HG03280 (cell line): ENCODE measurements around the gene ATP2A2.

Experiments used
- ATAC-seq: cut with Tn5 transposase; IDR thresholded peaks from one replicate; pipeline ENCODE4 v1.9.1; 2021; ENCODE audit warnings: mild to moderate bottlenecking, moderate library complexity; ENCODE audit not compliant: unreplicated experiment

Gene ATP2A2

DNA sequence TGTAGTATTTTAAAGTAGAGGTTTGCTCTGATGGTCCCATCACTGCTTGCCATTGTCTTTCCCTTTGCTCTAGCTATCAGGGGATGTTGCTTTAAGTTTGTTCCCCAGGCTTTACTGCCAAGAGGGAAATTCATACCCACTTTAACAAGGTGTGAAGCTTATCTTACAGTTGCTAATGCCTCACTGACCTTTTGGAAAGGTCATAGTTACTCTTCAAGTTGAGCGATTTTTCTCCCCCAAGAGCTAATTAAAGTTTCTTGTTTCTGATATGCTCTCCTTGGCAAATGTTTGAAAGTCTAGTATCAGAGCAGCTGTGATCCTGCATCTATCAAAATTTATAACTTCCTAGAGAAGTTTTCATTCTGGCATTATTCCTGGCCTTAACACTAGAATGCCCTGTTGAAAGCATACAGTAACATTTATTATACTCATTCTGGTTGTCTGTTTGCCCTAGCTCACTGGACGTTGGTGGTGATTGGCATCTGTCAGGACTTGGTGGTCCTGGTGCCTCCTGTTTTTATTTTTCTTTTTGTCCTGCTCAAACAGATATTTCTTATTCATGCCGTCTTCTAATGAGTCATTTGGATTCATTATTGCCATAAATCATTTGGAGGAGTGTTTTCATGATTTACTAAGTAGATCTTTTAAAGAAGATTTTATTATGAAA, 8.1 kb downstream of the ATP2A2 start:
- ATAC-seq: no peak

DNA sequence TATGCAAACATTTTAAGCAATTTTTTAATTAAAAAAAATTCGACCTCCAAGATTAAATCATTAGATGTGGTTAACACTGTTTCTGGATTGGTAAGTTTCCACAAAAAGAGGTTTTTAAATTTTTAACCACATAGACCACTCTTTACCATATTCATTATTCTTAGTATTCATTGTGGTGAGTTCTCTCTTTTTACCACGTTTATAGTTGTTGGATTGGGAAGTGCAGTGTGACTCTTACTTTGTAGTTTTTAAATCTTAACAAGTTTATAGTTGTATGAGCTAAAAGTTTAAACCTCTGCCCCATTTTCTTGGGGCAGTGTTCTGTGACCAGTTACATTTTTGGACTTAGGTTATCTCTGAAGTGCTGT, 8.6 kb downstream of the ATP2A2 start:
- no peak for ATAC-seq

DNA sequence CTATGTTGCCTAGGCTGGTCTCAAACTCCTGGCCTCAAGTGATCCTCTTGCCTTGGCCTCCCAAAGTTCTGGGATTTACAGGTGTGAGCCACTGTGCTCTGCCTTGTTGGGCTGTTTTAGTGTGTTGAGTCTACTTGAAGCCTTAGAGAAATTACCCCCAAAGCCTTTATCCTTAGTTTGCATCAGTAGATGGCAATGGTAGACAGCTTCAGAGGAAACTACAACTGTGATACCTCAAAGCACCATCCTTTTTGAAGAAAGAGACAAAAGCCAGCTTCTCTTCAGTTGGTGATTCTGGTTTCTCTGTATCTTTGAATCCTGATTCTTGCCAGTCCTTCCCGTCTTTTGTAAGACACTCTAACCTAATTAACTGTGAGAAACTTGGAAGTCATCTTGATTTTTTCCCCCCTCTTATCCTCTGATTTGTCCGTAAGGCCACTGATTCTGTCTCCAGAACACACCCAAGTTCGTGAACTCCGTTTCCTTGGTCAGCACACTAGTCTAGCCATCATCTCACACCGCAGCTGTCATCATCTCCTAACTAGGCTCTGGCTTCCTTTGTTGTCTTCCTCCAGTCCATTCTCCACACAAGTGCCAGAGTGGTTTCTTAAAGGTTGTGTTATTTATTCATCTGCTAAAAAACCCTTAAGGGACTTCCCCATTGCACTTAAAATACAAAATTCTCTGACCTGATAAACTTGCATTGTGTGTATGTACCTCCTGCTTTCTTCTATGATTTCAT, 20.2 kb downstream of the ATP2A2 start:
- no peak for ATAC-seq

DNA sequence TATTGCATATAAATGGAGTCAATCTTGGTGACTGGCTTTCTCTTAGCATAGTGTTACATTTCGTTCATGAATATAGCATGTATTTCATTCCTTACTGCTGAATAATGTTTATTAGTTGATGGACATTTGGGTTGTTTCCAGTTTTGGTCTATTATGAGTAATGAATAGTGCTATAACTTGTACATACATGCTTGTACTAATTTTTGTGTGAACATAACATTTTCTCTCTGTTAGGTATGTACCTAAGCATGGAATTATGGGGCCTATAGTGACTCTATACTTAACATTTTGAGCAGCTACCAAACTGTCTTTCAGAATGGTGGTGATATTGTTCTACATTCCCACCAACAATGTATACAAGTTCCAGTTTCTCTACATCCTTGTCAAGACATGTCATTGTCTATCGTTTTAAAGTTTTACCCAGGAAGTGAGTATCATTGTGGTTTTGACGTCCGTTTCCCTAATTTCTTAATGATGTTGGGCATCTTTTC, 23.1 kb downstream of the ATP2A2 start:
- no peak for ATAC-seq

DNA sequence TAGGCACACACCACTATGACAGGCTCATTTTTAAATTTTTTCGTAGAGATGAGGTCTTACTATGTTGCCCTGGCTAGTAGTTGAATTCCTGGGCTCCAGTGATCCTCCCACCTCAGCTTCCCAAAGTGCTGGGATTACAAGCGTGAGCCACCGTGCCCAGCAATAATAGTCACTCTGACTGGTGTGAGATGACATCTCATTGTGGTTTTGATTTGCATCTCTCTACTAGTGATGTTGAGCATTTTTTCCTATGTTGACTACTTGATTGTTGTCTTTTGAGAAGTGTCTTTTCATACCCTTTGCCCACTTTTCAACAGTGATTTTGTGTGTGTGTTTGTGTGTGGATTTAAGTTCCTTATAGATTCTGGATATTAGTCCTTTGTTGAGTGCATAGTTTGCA, 26.3 kb downstream of the ATP2A2 start:
- ATAC-seq: no peak

DNA sequence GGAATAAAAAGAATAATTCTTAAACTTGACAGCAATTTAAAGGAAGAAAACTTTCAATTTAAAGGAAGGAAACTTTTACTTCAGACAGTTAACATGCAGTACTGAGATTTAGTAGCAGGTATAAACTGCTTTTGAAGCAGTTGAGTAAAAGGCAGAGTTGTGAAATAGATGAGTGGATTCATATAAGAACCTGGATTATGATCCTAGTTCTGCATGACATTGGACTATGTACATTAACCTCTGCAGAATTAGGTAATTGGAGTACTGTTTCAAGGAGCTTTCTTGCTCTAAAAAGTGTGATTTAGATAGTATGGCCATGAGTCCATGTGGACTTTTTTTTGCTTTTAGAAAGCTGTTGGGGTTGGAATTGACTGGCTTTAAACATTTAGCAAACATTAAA, 29.7 kb downstream of the ATP2A2 start:
- no peak for ATAC-seq

DNA sequence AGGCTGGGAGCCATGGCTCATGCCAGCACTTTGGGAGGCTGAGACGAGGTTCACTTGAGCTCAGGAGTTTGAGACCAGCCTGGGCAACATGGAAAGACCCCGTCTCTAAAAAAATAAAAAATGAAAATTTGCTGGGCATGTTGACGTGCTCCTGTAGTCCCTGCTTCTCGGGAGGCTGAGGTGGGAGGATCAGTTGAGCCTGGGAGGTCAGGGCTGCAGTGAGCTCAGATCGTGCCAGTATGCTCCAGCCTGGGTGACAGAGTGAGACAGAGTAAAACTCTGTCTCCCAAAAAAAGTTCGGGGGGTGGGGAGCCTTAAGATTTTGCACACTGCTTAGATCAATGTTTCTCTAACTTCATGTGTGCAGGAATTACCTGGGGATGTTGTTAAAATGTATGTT, 30.9 kb downstream of the ATP2A2 start:
- no peak for ATAC-seq

DNA sequence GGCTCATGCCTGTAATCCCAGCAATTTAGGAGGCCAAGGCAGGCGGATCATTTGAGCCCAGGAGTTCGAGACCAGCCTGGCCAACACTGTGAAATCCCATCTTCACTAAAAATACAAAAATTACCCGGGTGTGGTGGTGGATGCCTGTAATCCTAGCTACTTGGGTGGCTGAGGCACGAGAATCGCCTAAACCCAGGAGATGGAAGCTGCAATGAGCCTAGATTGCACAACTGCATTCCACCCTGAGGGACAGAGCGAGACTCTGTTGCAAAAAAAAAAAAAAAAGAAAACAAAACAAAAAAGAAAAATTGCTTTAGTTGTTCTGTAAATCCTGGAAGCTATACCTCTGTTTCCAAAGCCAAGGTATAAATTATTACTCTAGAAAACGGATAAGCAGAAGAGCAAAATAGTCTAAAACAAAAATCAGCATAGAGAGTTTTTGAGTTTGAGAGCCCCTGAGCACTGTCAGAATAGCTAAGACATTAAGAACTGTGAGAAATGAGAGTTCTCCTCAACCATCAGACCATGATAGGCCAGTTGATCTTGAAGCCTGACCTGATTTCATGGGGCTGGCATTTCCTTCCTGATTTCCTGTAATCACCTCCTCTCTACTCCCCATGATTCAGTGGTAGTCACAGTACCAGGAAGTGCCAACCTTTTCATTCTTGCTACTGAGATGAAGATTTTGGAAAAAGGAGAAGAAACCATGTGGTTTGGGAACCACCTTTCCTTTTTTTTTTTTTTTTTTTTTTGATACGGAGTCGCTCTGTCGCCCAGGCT, 31.7 kb downstream of the ATP2A2 start:
- no peak for ATAC-seq

DNA sequence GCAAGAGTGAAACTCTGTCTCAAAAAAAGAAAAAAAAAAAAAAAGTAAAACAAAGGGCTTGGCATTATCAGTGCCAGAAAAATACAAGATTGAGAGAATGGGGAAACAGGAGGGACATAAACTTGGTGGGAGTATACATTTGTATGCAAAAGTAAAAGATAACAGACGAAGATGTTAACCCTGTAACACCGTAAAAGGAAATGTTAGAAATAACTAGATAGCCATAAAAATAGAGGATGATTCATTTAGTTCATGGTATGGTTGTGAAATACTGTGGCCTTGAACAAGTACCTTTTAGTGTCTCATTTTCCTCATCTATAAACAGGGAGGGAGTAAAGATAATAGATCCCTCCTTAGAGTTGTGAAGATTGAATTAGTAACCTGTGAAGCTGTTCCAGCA, 33.3 kb downstream of the ATP2A2 start:
- ATAC-seq: no peak

DNA sequence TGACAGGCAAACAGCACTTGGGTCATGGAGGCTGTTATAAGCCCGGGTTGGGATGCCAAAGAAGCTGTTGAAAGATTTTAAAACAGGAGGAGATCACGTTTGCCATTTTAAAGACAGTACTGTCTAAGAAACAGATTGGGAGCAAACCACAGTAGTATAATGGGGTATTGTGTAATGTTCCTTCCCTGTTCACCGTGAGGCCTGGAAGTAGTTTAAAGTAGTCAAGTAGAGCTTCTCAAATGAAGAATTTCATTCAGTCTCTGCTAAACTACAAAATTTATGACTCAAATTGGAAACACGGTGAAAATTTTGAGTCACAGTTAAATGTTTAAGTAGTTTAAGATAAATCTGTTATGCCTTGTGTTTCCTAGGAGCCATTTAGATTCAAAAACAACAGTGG, 35.8 kb downstream of the ATP2A2 start:
- ATAC-seq: no peak

DNA sequence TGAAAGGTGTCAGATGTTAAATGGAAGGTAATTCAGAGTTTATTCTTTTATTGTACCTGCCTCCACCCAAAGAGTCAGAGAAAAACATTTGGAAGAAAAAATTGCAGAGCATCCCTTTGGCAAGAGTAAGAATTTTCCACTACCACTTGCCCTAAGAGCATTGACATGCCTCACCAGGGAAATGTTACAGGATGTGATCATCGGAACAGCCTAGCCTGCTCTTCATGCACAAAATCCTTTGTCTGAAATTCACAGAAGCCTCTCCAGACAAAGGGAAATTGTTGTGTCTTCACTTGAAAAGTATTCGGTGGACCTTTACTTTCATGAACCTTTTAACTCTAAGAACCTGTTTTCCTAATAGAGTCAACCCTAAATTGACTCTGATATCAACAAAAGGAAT, 36.9 kb downstream of the ATP2A2 start:
- no peak for ATAC-seq

DNA sequence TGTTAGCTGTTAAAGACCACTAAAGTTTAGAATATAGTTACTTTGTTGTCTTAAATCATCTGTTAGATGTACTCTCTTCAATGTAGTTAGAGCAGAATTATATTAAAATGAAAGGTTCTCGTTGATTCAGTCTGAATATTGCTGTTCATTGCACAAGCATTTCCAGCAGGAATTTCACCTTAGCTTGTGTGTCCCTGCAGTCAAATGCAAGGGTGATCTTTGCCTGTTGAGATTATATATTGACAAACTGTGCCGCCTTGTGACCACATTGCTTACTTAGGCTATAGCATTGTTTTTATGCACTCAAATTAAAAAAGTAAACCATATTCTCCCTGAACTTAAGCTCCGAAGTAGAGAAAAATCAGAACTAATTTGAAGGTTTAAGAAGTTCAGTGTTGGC, 39.5 kb downstream of the ATP2A2 start:
- no peak for ATAC-seq

DNA sequence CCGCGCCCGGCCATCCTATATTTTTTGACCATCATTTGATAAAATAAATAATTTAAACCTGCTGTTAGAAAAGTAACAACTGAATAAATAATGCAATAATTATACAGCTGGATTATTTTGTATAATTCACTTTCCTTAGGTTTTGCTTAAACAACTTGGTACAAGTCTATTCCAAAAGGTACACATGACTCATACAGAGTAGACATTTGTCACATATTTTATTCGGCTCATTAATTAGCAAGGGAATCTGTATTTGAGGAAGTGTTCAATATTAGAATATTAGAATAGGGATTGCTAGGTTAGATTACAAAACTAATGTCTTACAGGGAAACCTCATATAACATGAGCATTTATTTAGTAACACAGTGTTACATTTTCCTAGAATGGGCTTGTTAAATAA, 48.7 kb downstream of the ATP2A2 start:
- no peak for ATAC-seq

DNA sequence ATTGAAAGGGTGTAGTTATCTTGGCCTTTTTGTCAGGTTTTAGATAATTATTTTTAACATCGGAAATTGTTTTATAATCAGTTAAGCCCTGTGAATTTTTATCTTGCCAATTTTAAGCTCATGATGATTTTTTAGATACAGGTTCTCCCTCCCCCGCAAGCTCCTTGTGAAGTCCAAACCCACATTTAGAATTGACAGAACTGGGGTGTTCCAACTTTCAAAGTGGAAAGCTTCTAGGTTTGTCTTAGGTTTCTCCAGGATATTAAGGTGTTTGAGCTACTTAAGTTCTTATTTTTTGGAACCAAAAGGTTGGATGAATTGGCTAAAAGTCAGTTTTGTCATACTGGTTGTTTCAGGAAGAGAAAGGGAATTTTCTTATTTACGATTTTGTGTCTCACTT, 49.1 kb downstream of the ATP2A2 start:
- ATAC-seq: no peak

DNA sequence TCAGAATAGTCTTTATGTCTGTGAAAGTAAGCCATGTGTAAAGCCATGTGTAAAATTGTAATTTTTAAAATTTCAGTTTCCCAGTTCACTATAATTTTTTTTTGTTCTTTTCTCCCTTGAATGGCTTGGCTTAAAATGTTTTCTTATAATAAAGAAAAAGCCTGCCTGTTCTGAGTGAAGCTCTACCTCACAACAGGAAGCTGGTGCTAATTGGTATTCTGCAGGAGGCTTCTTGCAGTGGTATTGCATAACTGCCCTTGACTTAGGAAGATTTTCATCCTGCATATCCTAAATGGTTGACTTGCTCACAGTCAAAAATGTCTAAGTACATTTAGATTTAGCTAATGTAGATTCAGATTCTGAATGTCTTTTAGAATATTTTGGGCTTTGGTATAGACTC, 49.5 kb downstream of the ATP2A2 start:
- ATAC-seq: no peak

DNA sequence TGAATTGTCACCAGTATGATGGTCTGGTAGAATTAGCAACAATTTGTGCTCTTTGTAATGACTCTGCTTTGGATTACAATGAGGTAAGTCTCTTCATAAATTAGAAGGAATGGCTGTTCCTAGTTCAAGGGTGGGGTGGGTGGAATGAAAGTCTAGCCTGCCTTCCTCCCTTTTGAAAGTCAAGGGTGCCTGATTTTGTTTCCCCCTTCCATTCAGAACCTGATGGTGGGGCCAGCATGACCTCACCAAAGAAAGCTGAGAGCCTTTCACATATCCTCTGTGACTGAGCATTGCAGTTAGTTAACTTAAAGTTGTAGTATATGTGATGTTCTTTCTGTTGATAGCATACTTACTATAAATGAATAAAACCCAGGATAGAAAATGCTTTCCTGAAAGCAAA, 52.2 kb downstream of the ATP2A2 start:
- no peak for ATAC-seq

DNA sequence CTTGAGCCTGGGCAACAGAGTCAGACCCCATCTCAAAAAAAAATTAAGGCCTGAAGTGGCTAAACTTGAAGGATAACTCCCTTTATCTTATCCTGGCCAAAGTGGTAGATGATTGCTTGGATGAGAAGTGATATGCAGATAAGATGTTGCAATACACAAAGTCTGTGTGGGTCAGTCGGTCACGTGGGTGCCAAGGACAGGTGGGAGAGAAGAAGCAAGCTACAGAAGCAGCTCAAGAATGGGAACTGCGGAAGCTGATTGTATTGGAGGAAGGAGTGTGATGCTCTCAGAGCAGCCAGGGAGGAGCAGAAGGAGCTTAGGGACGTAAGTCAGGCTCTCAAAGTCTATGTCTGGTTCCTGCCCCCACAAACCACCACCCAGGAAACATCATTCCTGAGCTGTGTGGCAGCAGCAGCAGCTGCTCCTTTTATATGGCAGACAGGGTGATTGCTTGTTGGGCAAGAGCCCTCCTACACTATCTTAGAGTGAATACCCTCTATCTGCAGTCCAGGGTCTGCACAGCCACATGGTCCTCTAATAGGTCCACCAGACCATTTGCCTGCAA, 54.5 kb downstream of the ATP2A2 start:
- ATAC-seq: no peak

DNA sequence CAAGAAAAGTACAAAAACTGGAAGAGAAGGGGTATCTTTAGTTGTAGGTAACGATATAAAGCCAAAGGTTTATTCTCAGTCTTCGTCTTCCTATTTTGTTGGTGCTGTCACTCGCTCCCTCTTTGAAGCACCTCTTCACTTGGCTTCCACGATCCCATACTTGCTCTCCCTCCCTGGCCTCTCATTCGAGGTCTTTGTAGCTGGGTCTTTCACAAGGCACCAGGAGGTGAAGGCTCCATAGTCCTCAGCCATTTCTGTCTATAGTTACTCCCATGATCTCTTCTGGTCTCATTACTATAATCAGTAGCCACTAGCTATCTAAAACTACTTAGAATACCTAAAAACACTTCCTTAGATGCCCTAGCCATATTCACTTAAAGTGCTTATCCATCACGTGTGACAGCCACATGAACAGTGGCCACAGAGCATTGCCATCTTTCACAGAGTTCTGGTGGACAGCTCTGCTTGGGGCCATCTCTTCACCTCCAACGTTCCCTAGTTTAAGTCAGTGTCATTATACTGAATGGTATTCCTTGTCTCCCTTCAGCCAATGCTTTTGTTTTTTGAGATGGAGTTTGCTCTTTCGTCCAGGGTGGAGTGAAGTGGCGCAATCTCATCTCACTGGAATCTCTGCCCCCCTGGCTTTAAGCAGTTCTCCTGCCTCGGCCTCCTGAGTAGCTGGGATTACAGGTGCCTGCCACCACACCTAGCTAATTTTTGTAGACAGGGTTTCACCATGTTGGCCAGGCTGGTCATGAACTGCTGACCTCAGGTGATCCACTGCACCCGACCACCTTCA, 57.1 kb downstream of the ATP2A2 start:
- no peak for ATAC-seq

DNA sequence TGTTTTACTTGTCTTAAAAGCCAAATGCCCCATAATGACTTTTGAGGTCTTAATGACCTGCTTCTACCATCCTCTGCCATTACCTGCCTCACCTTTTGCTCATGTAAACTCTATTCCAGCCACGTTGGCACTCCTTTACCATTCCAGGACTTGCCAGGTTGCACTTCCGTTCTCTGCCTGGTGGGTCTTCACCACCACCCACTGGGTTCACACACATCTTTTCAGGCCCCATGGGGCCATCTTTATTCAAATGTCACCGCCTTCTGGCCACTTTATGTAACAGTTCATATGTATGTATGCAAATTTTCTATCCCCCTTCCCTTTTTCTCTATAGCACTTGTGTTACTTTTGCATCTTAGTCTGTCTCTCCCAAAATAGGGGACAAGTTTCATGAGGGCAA, 57.7 kb downstream of the ATP2A2 start:
- no peak for ATAC-seq

DNA sequence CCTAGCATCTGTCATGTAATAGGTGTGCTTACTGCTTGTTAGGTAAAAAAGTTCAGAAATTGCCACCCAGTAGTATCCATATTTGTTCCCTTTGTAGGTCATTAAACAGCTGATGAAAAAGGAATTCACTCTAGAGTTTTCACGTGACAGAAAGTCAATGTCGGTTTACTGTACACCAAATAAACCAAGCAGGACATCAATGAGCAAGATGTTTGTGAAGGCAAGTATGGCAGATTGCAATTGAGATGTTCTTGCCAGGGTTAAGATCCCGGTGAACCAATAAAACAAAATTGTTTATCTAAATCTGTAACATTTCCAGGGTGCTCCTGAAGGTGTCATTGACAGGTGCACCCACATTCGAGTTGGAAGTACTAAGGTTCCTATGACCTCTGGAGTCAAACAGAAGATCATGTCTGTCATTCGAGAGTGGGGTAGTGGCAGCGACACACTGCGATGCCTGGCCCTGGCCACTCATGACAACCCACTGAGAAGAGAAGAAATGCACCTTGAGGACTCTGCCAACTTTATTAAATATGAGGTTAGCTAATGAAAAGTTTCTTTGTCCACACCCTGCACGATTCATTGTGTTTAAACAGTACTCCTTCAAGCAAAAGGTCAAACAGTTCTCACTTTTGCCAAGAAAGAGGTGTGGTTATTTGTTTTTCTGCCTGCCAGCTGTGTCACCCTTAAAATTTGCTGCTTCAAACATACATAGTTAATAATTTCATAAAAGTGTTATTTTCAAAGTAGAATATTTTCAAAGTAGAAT, 58.3 kb downstream of the ATP2A2 start:
- ATAC-seq: no peak
